ENCODE measurements around the gene DQX1. TPM values are rescaled to one million over a fixed set of nuclear protein-coding genes. Genes with fewer than 3 reads are reported as not detected.

DQX1 gene
- total and polyA plus RNA-seq, 2 of the 8 experiments (the other 6 are each of a cell fraction or from before 2014, with no cell fraction given), result 0.76 to 1.1 TPM

GRCh38 chr2:74550231-74550630, 24.2 kb upstream of the DQX1 start:
- Histone ChIP-seq H2BK120ac (replicated peaks; ENCODE audit: low read depth, low read length) (no peak overlapping the region), H3K14ac (ENCODE audit: insufficient read length) (no peak overlapping the region), H2BK15ac (ENCODE audit: low read length) (no peak overlapping the region; the same call in 1 of the 2 replicates), H2BK12ac (ENCODE audit: low read depth, low read length) (no peak overlapping the region), H4K8ac (ENCODE audit: extremely low read depth, insufficient read depth, low read length) (no peak overlapping the region), H2AK5ac (ENCODE audit: low read depth, low read length) (peak overlapping the region; percentile 84; the same call in 1 of the 2 replicates), H3K18ac (ENCODE audit: extremely low read depth, low read length) (no peak overlapping the region), H3K27me3 (replicated peaks in 1 of 4; ENCODE audit: control insufficient read depth in 3 of 4, extremely low read depth in 1 of 4, insufficient read depth in 3 of 4, low read length in 3 of 4) (peaks cover 4 to 61% (median 31%) of the 10 kb centered on the region in 4 experiments), H3K23ac (ENCODE audit: insufficient read length) (no peak overlapping the region), H3K79me2 (ENCODE audit: control insufficient read depth in 1 of 2, insufficient read depth in 2 of 2, low read length in 2 of 2) (no peaks in the 10 kb centered on the region), H3K9ac (replicated peaks in 1 of 4; ENCODE audit: extremely low read depth in 1 of 4, low read depth in 3 of 4, low read length in 3 of 4) (no peak overlapping the region), H2AFZ (ENCODE audit: low read length) (no peak overlapping the region), H3K23me2 (ENCODE audit: low read depth, low read length) (peaks cover 25% of the 10 kb centered on the region), H3K56ac (replicated peaks; ENCODE audit: insufficient read length, low read depth, low read length) (no peak overlapping the region), H3K27ac (ENCODE audit: low read depth, low read length) (no peak overlapping the region), H2BK5ac (ENCODE audit: low read depth, low read length) (no peak overlapping the region), H4K20me1 (replicated peaks in 1 of 2; ENCODE audit: control insufficient read depth in 1 of 2, insufficient read depth in 2 of 2, low read length in 2 of 2) (peaks cover 0 to 5% of the 10 kb centered on the region in 2 experiments), H3K36me3 (ENCODE audit: control insufficient read depth in 2 of 4, insufficient read depth in 4 of 4, low read length in 3 of 4) (0 out of 8 replicates have a peak, but pooled peaks cover 0 to 3% (median 0%) of the 10 kb centered on the region in 4 experiments), H4K5ac (ENCODE audit: insufficient read length, low read depth, low read length) (no peak overlapping the region), H3K9me3 (ENCODE audit: insufficient read depth in 2 of 2, low read depth in 1 of 2, low read length in 1 of 2) (no peaks in the 10 kb centered on the region), H3K79me1 (ENCODE audit: low read depth, low read length) (no peaks in the 10 kb centered on the region; the same call in 1 of the 2 replicates), H3K4me3 (ENCODE audit: extremely low read depth in 1 of 4, insufficient read depth in 2 of 4, low read depth in 3 of 4, low read length in 4 of 4) (peak overlapping the region in 1 of 4 experiments; percentile 90; a peak in 1 of 8 replicates), H3K4ac (replicated peaks; ENCODE audit: insufficient read length, low read depth, low read length) (no peak overlapping the region), H2BK20ac (ENCODE audit: low read length) (no peak overlapping the region), H3K4me1 (replicated peaks in 1 of 4; ENCODE audit: control insufficient read depth in 3 of 4, insufficient read depth in 4 of 4, low read length in 3 of 4) (peaks cover 5 to 18% (median 8%) of the 10 kb centered on the region in 4 experiments), H3K4me2 (ENCODE audit: insufficient read depth in 1 of 2, low read depth in 2 of 2, low read length in 2 of 2) (peak overlapping the region; percentile 77 to 84), H4K91ac (replicated peaks; ENCODE audit: insufficient read length, low read length) (peak overlapping the region; percentile 52)
- DNase-seq (ENCODE audit: low read depth in 1 of 2, low spot score in 2 of 2) (no peak), FAIRE-seq (no peak)
- CTCF ChIA-PET (ENCODE audit: partially characterized antibody), result interaction anchor here (0.8 to 2.8 kb wide), 6 partner anchors 15 to 76 kb away, joined by 3 to 12 read pairs (median 4); no protein-coding TSS in a partner anchor
- WGBS, 2 experiments (ENCODE audit: extremely low coverage in 1 of 2, insufficient coverage in 1 of 2, insufficient read length in 1 of 2, insufficient replicate concordance in 2 of 2, low coverage in 1 of 2, low lambda C conversion rate in 2 of 2, missing lambda C conversion rate in 1 of 2), result 82% methylated on average over 7 of the region's 7 CpGs; no CpG with 5 or more reads in 1 of the 2 experiments
- POLR2A ChIA-PET (ENCODE audit: partially characterized antibody), result interaction anchor here (0.9 to 2.9 kb wide), 11 partner anchors 9 to 108 kb away, joined by 3 to 17 read pairs (median 4); partner anchors contain the start of genes AUP1, CCDC142, HTRA2 and LBX2
- no peak for TF ChIP-seq CTCF (IDR thresholded peaks at IDR 0.05; ENCODE audit: control extremely low read depth in 1 of 3, insufficient read depth in 1 of 3, low read depth in 1 of 3, low read length in 3 of 3)
- no peak for TF ChIP-seq SIRT6 (IDR thresholded peaks at IDR 0.05; ENCODE audit: low read length)
- TF ChIP-seq SAP30 (IDR thresholded peaks at IDR 0.05; ENCODE audit: insufficient read depth, insufficient replicate concordance, low read length), result no peak
- TF ChIP-seq FOSL1 (IDR thresholded peaks at IDR 0.05; ENCODE audit: insufficient read depth, low read depth, low read length), result no peak
- TF ChIP-seq HDAC6 (IDR thresholded peaks at IDR 0.05; ENCODE audit: low read depth, low read length), result no peak
- no peak for TF ChIP-seq RNF2 (IDR thresholded peaks at IDR 0.05; ENCODE audit: borderline replicate concordance, low read depth, low read length, missing control alignments, poor library complexity, severe bottlenecking)
- no peak for TF ChIP-seq ASH2L (IDR thresholded peaks at IDR 0.05; ENCODE audit: low read length)
- no peak for TF ChIP-seq RXRA (IDR thresholded peaks at IDR 0.05; ENCODE audit: insufficient read depth, low read depth, low read length)
- no peak for TF ChIP-seq RFX5 (IDR thresholded peaks at IDR 0.05; ENCODE audit: borderline replicate concordance, low read depth, low read length)
- no peak for TF ChIP-seq EP300 (IDR thresholded peaks at IDR 0.05; ENCODE audit: borderline replicate concordance in 1 of 2, low read depth in 2 of 2, low read length in 2 of 2)
